ENCODE measurements around the gene LENEP.

LENEP gene

GRCh38 chr1:155000411-155000725 lies 7.0 kb downstream of the LENEP start:
- peak overlapping the region; percentile 65 for H3K4me3 ChIP-seq (ENCODE audit: low read depth, low read length)
- DNase-seq (ENCODE audit: low read depth), result no peak
- no peak for TF ChIP-seq CTCF (IDR thresholded peaks at IDR 0.05; ENCODE audit: control insufficient read depth, extremely low read depth, insufficient read depth)

- peak; percentile 10; the same call in 1 of the 2 replicates for TF ChIP-seq CTCF (IDR thresholded peaks at IDR 0.05; ENCODE audit: control insufficient read depth, extremely low read depth, insufficient read depth)
- DNase-seq (ENCODE audit: low read depth), result peak; percentile 97
- peak overlapping the region; percentile 65 for H3K4me3 ChIP-seq (ENCODE audit: low read depth, low read length)
Observed at GRCh38 chr1:155000726-155001424, 7.5 kb downstream of the LENEP start.

GRCh38 chr1:155001425-155001674 lies 8.0 kb downstream of the LENEP start:
- no peak for DNase-seq (ENCODE audit: low read depth)
- no peak for TF ChIP-seq CTCF (IDR thresholded peaks at IDR 0.05; ENCODE audit: control insufficient read depth, extremely low read depth, insufficient read depth)
- H3K4me3 ChIP-seq (ENCODE audit: low read depth, low read length), result peak overlapping the region; percentile 65

- peak; percentile 98 for DNase-seq (ENCODE audit: low read depth)
- peak overlapping the region; percentile 65 for H3K4me3 ChIP-seq (ENCODE audit: low read depth, low read length)
- TF ChIP-seq CTCF (IDR thresholded peaks at IDR 0.05; ENCODE audit: control insufficient read depth, extremely low read depth, insufficient read depth), result peak; percentile 33; the same call in 1 of the 2 replicates
Observed at GRCh38 chr1:155001675-155002463, 8.5 kb downstream of the LENEP start.

- no peak for DNase-seq (ENCODE audit: low read depth)
- no peak for TF ChIP-seq CTCF (IDR thresholded peaks at IDR 0.05; ENCODE audit: control insufficient read depth, extremely low read depth, insufficient read depth)
- H3K4me3 ChIP-seq (ENCODE audit: low read depth, low read length), result peak within 1 kb of the TSS; percentile 67
Observed at GRCh38 chr1:155002464-155003226, 9.3 kb downstream of the LENEP start, which contains the start of gene ZBTB7B. ZBTB7B (plus strand) TSS chr1:155002802; CDS start chr1:155014661, 11,859 bp downstream.

- H3K4me3 ChIP-seq (ENCODE audit: low read depth, low read length), result peak overlapping the region; percentile 67
- TF ChIP-seq CTCF (IDR thresholded peaks at IDR 0.05; ENCODE audit: control insufficient read depth, extremely low read depth, insufficient read depth), result no peak
- no peak for DNase-seq (ENCODE audit: low read depth)
Observed at GRCh38 chr1:155003227-155003765, 9.9 kb downstream of the LENEP start.

Measured in LNCaP clone FGC (cell line).